ENCODE data around the gene TCERG1L.
"Not testable (repeated sequence)": the region's sequence is repeated elsewhere in the genome, so short reads cannot be mapped to it uniquely, and the experiment has no call there.

TCERG1L gene

DNA sequence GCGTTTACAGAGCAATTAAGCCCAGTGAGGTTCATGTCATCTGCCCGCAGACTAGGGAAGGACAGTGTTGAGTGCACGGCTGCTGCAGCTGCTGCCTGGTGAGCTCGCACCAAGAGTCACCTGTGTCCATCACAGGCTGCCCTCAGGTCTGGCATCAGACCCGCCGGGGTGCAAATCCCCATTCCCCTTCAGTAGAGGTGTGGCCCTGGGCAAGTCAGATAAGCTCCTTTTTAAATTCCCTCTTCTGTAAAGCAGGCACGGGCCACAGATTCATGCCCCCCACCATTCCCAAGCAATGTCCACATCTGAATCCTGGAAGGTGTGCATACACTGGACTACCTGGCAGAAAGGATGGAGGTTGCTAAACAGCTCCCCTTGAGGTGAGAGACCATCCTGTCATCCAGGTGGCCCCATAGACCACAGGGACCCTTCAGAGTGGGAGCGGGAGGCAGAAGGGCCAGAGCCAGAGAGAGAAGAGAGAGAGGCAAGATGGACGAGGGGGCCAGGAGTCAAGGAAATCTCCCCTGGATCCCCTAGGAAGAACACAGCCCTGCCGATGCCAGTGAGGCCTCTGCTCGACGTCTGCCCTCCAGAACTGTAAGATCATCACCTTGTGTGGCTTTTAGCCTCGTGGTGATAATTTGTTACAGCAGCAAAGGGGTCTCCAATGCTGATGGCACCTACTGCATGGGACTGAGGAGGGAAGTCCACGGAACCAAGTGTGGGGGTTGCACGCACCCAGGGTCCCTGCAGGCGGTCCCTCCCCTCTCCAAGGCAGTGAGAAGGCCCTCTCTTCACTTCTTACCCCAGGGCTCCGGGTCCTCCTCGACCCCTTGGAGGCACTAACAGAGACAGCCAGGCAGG is 168.8 kb downstream of the TCERG1L start:
- DNase-seq, result no peak

DNA sequence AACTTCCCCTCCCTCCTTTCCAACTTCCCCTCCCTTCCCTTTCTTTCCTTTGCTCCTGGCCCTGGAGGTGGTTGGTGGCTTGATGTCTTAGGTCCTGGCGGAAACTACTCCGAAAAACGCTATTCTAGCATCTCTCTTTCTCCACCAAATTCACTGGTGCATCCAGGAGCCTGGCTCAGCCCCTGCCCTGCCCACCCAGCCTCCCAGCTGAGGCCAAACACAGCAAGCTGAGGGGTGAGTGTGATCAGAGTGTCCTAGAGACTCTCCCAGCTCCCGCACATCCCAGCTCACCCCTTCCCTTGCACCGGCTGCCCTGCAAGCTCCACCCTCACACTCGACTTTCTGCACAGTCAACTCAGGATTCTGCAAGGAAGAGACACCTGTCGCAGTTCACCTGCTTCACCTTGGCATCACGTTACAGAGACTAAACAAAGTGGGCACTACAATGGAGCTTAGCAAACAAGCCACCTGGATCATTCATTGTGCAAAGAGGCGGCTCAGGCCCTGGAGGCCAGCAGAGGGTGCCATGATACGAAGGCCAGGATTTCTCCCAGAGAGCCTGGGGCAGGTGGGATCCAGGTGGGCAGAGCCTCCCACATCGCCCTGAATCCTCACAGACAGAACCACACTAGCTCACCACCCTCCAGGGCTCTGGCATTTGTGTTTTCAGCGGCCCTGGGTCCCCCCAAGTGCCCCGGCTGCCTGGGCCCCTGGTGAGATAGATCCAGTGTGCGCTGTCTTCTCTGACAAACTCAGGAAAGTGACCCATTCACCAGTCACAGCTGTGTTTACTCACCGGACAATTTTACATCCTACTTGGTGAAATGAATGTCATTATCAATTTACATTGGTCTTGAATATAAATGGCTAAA is 169.6 kb downstream of the TCERG1L start:
- no peak for DNase-seq

DNA sequence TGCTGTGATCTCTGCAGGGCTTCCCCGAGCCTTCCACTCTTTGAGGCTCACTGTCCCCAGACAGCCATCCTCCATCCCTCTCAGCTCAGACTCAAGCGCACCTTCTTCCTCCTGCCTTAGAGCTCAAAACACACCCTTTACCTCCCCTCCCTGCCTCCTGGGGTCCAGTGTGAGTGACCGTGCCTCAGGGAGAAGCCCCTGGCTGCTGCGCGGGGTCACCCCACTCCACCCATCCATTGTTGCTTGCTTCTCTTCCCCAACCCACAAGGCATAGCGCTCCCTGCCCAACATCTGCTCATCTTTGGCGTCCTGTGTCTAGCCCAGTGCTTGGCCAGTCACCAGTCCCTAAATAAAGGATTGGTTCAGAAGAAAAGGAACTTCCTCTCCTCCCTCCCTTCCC is 170.3 kb downstream of the TCERG1L start:
- no peak for DNase-seq

DNA sequence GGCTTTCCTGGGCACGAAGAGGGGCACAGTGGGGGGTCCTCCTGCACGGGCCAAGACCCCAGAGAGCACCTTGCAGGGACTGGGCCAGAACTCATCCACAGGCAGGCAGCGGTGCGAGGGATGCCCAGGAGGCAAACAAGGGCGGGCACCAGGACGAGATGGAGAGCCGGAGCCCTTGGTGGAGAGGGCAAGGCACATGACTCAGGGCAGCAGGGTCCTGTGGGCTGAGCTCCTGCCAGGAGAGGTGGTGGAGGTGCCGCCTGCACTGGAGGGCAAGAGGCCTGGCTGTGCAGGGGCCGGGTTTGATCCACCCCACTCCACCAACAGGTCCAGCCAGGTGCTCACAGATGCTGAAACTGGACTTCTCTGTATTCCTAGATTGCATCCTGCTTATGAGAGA is 170.9 kb downstream of the TCERG1L start:
- DNase-seq, result no peak

DNA sequence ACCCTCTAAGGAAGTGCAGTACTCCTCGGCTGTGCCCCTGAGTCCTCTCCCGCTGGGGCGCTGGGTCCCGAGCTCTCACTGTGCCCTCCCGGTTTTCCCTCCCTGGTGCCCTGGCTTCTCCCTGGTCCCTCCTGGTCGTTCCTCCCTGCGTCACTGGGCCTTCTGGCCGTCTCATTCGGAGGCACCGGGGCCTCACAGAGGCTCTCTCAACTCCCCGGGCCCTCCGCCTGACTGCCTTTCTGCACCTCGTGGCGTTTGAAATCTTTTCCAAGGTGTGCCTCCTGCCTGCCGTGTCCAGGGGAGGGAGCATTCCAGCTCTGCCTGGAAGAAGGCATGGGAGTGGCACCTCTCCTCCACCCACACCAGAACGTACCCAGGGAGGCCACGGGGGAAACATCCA is 174.3 kb downstream of the TCERG1L start:
- DNase-seq, result no peak

DNA sequence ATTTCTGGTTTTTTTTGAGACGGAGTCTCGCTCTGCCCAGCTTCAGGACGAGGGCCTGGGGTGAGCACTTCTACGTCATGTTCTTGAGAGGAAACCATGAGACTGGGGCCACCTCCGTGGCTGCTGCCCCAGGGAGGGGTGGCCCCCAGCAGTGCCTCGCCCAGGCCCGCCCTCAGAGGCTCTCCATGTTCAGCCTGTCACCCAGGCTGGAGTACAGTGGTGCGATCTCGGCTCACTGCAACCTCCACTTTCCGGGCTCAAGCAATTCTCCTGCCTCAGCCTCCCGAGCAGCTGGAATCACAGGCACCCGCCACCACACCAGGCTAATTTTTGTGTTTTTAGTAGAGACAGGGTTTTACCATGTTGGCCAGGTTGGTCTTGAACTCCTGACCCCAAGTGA is 175.2 kb downstream of the TCERG1L start:
- not testable (repeated sequence) for DNase-seq

DNA sequence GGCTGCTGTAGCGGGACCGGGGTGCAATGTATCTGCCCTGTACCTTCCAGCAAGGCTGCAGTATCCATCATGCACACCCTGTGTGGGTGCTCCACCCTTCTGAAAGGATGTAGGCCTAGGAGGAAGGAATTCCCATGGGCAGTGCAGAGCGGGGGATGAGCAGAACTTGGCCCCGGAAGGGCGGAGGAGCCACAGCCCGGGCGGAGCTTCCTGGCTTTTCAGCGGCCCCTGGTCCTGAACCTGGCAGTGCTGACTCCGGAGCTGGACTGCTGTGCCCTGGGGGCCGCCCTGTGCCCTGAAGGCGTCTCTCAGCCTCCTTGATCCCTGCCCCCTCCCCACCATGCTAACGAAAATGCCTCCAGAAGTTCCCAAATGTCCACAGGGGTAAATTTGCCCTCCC is 175.8 kb downstream of the TCERG1L start:
- DNase-seq, result no peak

DNA sequence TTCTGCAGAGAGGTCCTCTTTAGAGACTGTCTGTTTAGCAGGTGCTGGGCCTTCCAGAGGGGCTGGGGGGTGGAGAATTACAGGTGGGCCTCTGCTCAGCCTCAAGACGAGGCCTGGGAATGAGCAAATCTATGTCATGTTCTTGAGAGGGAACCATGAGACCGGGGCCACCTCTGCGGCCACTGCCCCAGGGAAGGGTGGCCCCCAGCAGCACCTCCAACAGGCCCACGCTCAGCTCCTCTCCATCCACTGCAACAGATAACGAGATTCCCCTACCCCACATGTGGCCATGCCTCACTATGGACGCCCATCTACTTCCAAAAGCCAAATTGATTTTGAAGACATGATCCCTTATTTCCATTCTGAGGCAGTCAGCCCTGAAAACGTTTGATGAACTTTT is 176.9 kb downstream of the TCERG1L start:
- DNase-seq, result no peak

DNA sequence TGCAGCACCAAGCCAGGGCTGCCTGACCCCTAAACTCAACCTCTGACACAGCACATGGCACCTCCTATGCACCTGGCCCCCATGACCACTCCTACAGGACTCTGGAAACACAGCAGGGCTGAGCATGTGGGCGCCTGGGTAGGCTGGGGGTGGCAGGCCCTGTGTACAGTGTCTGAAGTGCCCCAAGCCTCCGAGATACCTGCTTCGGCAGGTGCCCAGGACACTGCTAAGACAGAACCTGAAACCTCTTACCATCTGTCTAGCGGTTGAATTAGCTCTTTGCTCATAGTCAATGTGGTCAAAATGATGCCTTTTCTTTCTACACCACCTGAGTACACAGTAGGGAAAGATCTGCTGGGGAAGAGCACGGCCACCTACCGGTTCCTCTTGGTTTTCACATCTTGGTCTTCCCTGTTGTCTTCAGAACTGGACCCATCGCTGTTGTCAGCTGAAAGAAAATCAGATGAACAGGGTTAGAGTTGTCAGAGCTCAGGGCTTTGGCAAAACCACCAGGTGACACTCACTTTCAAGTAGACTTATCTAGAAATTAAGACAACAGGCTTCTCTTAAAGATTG is 177.4 kb downstream of the TCERG1L start:
- DNase-seq, result no peak

DNA sequence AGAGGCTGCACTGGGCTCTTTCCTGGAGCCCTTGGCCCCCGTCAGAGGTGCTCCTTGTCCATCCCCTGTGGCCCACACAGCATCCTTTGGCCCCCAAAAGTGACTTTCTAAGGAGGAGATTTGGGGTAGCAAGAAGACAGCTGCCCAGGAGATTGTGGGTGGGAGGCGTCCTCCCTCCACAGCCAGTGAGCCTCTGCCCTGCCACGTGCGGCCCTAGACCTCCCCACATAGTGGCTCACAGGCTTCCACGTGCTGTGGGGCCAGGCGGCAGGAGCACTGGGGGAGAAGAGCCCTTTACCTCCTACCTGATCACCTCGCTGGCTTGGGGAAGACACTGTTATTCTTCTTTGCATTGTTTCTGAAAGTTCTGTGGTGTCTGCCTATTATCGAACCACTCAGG is 178.8 kb downstream of the TCERG1L start:
- DNase-seq, result no peak

DNA sequence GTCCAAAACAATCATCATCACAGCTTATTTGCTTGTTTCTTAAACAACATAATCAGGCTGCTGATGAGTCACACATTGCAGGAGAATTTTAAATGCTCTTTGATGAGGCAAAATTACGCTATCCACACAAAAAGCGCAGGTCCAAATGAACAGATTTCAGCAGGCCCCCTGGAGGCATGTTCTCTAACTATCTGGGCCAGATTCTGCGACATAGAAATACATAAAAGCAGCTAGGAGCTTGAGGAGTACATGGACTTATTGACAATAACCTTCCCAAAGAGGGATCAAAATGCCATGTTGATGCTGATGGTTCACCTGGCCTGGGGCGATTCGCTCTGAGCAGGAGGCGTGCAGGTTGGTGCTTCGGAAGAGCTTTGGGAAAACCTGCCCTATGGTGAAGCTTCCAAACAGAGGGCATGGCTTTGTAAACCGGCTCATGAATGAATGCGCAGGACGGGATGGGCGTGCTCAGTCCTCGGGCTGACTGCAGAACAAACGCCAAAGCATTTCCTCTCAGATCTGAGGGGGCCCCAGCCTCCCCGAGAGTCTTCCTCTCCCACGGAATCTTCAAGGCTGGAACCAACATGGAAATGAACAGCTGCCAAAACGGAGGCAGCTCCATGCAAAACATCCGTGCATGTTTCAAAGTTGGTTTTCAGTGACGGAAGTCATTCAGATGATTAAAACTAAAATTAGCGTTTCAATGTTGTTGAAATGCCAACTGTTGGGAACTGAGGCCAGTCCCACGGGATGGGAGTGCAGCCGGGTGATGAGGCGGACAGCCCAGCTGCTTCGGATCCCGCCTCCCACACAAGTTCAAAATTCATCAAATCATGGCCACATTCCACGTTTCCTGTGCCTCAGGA is 179.6 kb downstream of the TCERG1L start:
- no peak for DNase-seq

DNA sequence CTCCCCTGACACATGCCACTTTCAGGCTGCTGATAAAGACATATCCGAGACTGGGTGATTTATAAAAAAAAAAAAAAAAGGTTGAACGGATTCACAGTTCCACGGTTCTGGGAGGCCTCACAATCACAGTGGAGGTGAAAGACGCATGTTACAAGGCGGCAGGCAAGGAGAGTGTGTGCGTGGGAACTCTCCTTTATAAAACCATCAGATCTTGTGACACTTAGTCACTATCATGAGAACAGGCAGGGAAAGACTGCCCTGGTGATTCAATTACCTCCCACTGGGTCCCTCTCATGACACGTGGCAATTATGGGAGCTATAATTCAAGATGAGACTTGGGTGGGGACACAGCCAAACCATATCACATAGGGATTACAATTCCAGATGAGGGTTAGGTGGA is 181.5 kb downstream of the TCERG1L start:
- DNase-seq, result no peak

DNA sequence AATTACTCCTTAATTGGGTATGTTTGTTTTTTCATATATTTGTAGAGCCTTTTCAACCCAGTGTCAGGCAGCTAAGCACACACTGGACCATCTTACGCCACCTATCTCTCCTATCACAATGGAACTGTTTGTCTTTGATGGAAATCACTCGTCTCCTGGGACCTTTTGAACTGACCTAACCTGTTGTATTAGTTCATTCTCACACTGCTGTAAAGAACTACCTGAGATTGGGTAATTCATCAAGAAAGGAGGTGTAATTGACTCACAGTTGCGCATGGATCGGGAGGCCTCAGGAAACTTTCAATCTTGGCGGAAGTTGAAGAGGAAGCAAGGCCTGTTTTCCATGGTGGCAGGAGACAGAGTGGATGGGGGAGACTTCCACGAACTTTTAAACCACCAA is 182.0 kb downstream of the TCERG1L start:
- no peak for DNase-seq

DNA sequence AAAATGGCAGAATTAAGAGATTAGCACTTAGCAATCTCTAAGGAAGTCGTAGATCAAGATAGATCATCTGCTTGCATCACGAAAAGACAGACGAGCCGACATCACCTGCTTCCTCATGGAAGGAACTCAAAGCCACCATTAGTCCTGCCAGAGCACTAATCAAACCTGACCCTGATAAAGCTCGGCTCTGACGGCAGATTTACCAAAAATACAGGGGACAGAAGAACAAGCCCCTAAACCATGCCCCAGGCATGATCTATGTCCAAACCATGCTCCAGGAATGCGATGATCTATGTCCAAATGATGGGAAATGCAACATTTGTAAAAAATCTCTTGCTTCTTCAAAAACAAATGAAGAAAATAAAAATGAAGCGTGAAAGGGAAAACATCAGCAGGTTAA is 182.8 kb downstream of the TCERG1L start:
- DNase-seq, result no peak

DNA sequence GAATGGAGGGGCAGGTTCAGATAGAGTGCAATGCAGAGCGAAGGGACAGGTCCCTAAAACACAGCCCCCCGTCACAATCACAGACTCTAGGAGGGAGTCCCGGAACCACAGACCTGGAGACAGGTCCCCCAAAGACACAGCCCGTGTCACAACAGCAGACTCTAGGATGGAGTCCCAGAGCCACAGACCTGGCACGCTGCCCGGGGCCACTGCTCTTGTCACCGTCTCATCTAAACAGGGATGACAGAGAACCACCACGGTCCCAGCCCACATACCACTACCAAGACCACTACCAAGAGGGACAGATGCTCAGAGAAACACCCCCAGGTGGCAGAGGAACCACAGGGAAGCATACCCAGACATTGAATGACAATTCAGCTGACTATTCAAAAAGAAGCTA is 183.9 kb downstream of the TCERG1L start:
- DNase-seq, result no peak

DNA sequence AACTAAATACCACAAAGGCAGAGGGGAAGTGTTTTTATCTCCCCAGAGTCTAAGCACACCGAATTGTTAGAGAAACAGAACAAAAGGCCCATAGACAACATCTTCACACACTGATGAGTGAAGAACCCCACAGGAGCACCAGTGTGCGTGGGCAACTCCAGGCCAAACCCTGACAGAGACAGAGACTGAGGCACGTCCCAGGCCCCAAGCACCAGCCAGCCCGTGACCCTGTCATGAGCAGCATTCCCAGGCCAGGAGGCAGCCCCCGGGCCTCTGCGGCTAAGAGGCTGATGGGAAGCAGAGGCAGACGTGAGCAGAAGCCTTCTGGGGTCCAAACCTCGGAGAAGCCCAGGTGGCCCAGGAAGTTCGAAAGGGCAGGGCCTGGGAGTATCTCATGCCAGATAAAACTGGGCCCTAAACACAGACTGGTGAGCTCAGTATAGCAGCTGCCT is 184.4 kb downstream of the TCERG1L start:
- DNase-seq, result no peak

DNA sequence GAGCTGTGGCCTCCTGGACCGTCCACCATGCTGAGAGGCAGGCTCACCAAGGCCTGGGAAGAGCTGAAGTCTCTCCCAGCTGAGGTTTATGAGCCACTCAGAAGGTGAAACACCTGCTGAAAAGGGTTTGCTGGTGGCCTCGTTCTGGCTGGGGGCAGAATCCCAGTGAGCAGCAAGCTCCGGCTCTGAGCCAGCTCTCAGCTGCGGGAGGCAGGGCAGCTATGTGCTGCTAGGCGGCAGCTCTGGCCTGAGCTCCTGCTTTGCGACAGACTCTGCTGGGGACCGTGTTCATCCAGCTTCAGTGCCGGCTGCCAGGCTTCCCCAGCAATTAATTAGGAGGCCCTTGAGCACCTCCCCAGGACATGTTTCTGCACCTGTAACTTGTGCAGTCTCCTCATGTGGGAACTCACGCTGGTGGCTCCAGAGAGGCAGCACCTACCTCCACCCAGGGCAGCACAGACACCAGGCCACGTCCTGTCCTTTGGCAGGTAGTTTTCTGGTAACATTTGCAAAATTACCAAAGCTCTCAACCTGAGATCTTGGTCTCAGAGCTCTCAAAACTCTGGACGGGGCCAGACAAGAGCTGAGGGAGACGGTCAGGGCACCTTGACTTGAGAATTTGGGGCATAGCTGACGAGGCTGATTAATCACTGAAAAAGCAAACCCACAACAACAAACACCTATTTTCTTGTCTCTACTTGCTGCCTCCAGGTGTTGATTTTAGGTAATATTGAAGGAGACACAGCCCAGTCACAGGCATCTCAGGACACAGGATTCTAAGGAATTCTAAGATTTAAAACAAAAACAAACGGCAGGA is 185.0 kb downstream of the TCERG1L start:
- no peak for DNase-seq

DNA sequence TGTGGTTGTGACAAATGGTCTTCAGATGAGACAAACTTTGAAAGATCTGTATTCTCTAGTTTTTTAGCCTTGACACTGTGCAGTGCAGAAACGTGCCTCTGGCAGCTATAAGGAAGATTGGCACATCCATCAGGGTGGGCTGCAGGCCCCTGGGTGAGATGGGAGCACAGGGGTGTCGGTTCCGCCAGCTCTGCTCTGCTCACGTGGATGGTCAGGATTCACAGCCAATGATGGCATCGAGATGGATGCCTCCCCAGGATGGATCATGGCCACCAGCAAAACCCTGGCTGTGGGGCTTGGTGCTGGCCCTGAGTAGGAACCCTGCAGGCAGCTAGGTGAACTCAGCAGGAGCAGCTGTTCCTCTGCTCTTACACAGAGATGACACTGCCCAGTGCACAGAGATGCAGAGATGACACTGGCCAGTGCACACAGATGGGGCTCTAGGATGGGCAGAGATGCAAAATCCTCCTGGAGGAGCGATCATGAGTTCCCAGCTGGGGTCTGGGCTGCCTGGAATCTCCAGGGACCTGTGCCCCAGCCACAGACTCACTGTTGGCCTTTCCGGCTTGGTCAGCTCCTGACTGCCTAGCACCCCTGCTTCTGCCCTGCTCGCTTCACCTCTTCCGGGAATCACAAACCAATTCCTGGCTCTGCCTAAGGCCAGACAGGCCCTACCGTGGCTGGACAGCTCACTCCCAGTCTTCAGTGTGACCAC is 185.9 kb downstream of the TCERG1L start:
- no peak for DNase-seq

DNA sequence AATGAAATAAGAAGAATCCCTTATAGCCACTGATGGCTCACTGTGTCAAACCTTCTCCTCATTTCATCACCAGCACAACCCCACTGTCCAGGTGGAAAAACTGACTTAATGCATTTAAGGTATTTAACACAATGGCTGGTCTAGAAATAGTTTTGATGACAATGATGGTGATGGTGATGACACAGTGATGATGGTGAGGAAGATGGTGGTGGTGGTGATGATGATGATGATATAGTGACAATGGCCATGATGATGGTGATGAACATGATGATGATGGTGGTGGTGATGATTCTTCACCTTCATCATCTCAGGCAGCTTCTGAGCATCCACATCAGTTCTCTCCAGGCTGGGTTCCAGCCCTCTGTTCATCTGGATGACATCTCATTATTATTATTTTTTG is 186.6 kb downstream of the TCERG1L start:
- DNase-seq, result no peak

DNA sequence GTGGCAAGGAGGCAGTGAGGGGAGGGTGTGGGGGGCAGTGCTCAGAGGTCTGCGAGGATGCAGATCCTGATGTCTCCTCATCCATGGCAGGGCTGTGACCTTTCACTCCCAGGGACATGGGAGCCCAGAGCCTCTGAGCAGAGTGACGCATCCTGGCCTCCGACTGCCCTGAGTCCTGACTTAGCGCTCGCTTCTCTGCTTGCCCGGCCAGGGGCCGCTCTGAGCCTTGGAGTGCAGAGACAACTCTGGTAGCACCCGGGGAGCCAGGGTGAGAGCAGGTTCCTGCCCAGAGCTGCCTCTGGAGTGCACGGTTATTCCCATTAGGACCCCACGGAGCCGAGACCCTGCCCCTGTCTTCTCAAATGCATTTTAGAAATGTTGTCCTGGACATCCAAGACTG is 188.0 kb downstream of the TCERG1L start:
- no peak for DNase-seq

DNA sequence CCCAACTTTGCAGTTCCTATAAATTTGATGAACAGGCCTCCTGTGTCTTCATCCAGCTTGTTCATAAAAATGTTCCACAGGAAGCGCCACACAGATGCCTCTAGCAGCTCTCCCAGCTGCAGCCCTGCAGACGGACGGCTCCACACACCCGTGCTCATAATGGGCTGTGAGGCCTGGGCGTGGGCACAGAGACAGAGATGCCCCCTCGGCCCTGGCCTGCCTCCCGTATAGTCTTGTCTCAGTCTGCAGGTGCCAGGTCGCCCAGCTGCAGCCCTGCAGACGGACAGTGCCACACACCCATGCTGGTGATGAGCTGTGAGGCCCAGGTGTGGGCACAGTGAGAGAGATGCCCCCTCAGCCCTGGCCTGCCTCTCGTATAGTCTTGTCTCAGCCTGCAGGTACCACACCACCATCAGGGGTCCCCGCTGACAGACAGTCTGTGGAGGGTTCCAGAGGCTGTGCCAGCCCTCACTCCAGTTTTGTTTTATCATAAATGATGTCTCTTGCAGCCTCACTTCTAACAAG is 189.9 kb downstream of the TCERG1L start:
- no peak for DNase-seq
